ENCODE results near the gene EML5. TPM values are rescaled to one million over a fixed set of nuclear protein-coding genes. Genes with fewer than 3 reads are reported as not detected.
"Not testable (repeated sequence)": the region's sequence is repeated elsewhere in the genome, so short reads cannot be mapped to it uniquely, and the experiment has no call there.

The EML5 gene
- total RNA-seq: 0.25 TPM
- long read RNA-seq: 0 reads

- peak; percentile 99 for ATAC-seq
These were observed at the start of gene EML5 for GRCh38 chr14:88792473-88793258. Gene EML5 (minus strand): TSS chr14:88792953. CDS start chr14:88792503, 450 bp downstream.

DNA sequence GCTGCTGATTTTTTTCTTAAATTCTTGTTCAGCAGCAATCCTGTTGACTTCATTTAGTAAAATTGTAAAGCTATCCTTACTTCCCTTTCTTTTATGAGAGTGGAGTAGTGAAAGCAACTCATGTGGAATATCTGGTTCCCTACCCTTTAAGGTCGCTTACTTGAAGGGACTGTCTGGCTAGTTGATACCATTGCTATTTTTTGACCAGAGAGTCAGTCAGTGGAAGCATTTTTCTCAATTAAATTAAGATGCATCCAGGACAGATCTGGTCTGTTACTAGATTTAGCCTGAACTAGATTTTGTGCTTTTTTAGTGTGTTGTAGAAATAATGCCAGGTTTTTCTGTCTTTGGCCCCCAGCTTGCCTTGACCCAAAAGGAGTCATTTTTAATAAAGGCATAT, 49.7 kb upstream of the EML5 start:
- no peak for ATAC-seq
- DNase-seq: no peak
- intact Hi-C loops (cut with micrococcal nuclease): no loop called here

More at GRCh38 chr14:88792473-88793258, at the start of gene EML5:
- intact Hi-C loops (cut with micrococcal nuclease): no loop called here
- DNase-seq: peak; percentile 89

GRCh38 chr14:88841741-88842140, 49.0 kb upstream of the EML5 start:
- intact Hi-C loops (cut with micrococcal nuclease): no loop called here
- ATAC-seq (no peak), DNase-seq (no peak)

DNA sequence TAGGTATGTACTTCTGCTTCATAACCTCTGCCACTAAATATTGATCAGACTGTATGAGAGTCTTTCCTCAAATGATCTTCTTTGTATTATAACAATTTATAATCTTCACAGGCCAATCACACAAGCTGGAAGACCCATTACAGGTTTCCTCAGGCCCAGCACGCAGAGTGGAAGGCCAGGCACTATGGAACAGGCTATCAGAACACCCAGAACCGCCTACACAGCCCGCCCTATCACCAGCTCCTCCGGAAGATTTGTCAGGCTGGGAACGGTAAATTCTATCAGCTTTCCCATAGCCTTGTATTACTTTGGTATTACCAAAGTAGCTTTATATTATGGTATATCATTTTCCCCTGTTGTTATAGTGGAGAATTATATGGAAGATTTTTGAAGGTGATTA, 48.2 kb upstream of the EML5 start:
- intact Hi-C loops (cut with micrococcal nuclease): no loop called here
- DNase-seq (no peak), ATAC-seq (no peak)

DNA sequence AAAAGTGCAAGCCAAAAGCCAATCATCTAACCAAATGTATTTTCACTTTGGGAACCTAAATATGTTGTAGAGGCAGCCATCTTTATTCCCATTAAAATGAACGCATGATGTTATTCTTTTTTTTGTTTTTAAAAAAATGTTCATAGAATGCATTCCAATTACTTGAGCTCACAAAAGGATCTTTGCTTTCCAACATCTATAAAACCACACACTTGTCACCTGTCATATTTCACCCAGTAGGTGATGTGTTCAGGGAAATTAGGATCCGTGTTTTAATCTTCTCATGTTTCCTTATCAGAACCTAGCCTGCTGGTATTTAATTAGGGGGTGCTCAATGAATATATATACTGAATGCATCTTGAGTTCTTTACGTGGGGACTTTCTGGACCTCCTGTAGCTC, 45.3 kb upstream of the EML5 start:
- DNase-seq (no peak), ATAC-seq (no peak)
- intact Hi-C loops (cut with micrococcal nuclease): no loop called here

- intact Hi-C loops (cut with micrococcal nuclease): no loop called here
- no peak for ATAC-seq
- DNase-seq: no peak
These were observed 44.7 kb upstream of the EML5 start for GRCh38 chr14:88837495-88837894.

DNA sequence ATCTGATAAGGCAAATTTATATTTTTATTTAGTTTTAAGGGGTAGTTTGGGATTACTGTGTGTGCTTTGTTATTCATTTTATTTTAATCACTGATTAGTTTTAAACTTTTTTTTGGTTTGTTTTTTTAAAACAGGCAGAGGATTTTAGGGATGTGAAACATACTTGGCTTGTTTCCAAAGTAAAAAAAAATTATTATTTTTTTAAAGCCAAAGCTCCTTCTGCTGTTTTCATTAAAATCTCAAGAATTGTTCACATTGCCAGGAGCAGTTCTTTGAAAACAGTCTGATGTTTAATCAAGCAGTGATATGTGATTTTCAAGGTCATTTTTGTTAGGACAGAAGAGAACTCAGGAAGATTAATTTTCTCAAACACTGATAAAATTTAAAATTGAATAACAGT, 42.9 kb upstream of the EML5 start:
- ATAC-seq: no peak
- no peak for DNase-seq
- intact Hi-C loops (cut with micrococcal nuclease): no loop called here

GRCh38 chr14:88834883-88835431, 42.2 kb upstream of the EML5 start:
- DNase-seq (no peak), ATAC-seq (peak; percentile 42)
- intact Hi-C loops (cut with micrococcal nuclease): no loop called here

DNA sequence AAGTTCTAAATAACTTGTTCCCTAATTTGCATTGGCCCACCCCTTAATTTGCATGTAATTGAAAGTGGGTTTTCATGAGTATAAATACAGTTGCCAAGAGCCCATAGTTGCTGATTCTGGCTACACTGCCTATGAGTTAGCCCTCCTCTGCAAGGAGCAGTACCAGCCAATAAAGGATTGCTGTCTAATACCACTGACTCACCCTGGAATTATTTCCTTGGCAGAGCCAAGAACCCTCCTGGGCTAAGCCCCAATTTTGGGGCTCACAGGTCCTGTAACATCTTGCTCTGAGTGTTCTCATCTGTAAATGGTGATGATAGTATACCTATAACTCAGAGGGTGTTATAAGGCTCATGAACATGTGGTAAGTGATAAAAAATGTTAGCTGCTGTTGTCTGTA, 38.5 kb upstream of the EML5 start:
- DNase-seq: no peak
- ATAC-seq: peak; percentile 27
- intact Hi-C loops (cut with micrococcal nuclease): no loop called here

GRCh38 chr14:88829685-88830302, 37.0 kb upstream of the EML5 start:
- ATAC-seq: no peak

DNA sequence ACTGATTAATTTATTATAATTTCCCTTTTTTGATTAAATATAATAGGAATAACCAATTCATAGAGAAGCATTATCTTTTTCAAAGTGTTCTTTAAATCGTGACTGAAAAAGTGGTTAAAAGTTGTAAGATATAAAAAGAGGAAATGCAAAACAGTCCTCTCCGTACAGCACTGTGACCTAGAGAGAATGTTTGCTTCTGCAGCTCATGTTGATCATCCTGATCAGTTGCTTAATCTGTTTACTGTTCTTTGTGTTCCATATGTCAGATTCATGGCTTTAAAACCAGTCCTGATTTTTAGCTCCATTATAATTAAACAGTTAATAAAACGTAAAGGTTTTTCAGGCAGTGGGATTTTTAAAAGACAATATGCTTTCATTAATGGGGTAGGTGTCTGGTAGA, 36.4 kb upstream of the EML5 start:
- intact Hi-C loops (cut with micrococcal nuclease): no loop called here
- ATAC-seq (no peak), DNase-seq (no peak)

More at GRCh38 chr14:88829685-88830302, 37.0 kb upstream of the EML5 start:
- no peak for DNase-seq
- intact Hi-C loops (cut with micrococcal nuclease): no loop called here

DNA sequence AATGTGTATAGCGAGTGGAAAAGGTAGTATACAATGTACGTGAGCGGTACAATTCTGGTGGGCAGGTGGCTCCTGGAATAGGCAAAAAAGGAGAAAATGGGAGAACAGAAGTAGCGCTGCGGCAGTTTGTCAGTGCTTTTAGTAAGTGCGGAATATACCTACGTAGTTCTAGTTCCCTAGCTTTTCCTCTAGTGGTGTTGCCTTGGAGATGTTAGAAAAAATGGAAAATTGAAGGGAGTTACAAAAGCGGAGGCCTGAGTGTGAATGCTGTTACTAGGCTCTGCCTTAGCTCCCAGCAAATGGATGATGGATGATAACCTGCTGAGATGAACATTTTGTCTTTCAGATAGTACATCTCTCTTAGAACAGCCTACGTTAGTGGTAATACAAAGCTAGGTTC, 32.8 kb upstream of the EML5 start:
- no peak for DNase-seq
- no peak for ATAC-seq
- intact Hi-C loops (cut with micrococcal nuclease): no loop called here

DNA sequence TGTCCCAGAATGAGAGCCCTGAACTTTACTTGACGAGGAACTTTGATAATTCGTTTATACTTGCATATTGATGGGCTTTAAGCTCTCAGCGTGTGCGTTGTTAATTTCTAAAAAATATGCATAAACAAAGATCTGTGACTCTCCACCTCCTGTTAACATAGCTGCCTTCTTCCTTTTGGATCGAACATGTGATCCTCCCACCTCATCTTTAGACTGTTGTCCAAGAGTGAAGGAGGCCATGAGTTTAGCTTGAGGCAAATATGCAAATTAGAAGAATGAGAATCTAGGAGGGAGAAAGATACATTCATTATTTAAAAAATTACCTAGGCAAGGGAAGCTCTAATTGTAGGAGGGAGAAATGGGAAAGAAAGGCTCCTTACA, 32.3 kb upstream of the EML5 start:
- intact Hi-C loops (cut with micrococcal nuclease): no loop called here
- ATAC-seq (no peak), DNase-seq (no peak)

DNA sequence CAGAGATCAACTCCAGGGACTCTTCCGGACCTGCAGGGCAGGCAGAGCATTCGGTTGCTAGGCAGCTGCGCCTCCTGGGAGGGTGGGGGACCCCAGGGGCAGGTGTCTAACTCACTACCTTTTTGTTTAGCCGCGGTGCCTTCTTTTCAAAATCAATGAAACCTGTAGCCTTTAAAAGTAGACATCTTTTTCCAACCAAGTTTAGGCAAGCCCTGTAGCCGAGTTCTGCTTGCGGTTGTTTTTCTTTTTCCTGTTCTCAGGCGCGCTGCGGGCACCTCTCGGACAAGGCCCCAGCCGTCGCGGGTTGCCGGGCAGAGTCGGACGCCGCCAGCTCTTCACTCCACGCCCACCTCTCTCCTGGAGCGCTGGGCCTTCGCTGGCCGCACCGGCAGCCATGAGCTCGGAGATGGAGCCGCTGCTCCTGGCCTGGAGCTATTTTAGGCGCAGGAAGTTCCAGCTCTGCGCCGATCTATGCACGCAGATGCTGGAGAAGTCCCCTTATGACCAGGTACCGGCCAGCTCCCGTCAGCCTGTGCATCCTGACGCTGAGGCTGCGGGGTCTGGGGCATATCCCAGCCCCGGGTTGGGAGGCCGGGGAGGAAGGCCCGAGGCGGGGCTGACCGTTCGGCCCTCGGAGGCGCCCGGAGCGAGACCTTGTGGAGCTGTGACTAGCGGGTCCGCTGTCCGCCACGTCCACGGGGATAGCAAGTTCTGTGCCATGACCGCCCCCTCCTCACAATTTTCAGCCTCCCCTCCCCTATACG, 31.7 kb upstream of the EML5 start, which contains the start of gene TTC8:
TTC8 (plus strand) TSS at position 338 of the 764 bp plus-strand sequence; CDS start at position 395, 57 bp downstream.
- ATAC-seq (peak; percentile 100), DNase-seq (peak; percentile 92)
- intact Hi-C loops (cut with micrococcal nuclease): no loop called here

- intact Hi-C loops (cut with micrococcal nuclease): no loop called here
- ATAC-seq (no peak), DNase-seq (no peak)
These were observed 31.2 kb upstream of the EML5 start for GRCh38 chr14:88823968-88824313.

GRCh38 chr14:88821888-88822287, 29.1 kb upstream of the EML5 start:
- DNase-seq (no peak), ATAC-seq (no peak)
- intact Hi-C loops (cut with micrococcal nuclease): no loop called here

- intact Hi-C loops (cut with micrococcal nuclease): no loop called here
- DNase-seq (no peak), ATAC-seq (no peak)
These were observed 28.6 kb upstream of the EML5 start for GRCh38 chr14:88821378-88821777.

- DNase-seq; intact Hi-C loops (cut with micrococcal nuclease); ATAC-seq: not testable (repeated sequence)
These were observed 26.9 kb upstream of the EML5 start for GRCh38 chr14:88819674-88820073.

DNA sequence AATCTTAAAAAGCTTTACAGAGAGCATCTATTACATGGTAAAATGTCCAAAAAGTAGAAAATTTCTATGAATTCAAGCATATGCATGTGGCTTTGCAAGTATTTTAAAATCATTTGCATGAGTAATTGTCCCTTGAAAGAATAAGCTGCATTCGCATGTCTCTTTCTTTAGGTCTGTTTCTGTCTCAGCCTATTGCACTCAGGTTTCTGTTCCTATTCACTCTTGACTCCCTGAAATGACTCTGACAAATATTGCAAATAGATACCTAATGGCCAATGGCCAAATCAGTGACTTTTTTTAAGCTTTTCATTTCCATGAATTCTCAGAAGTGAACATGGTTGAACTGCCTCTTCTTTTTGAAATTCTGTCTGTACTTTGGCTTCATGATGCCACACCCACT, 25.3 kb upstream of the EML5 start:
- DNase-seq (no peak), ATAC-seq (no peak)
- intact Hi-C loops (cut with micrococcal nuclease): no loop called here

DNA sequence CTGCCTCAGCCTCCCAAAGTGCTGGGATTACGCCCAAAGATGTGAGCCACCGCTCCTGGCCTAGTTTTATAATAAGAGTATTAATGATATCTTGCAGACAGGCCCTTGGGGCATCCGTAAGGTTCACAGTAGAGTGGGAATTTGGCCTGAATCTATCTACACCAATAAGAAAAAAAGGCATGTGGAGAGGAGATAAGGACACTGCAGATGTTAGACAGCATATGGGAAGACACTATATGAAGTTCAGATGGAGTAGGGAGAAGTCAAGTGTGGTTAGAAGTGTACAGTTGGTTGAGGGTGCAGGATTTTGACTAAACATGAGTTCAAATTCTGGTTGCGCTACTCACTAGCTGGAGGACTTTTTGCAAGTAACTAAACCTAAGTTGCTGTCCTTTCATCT, 23.2 kb upstream of the EML5 start:
- ATAC-seq: no peak
- intact Hi-C loops (cut with micrococcal nuclease): no loop called here
- DNase-seq: no peak
